GM13976 (cell line): ENCODE data around the gene EXOC6B.
"Not testable (repeated sequence)": the region's sequence is repeated elsewhere in the genome, so short reads cannot be mapped to it uniquely, and the experiment has no call there.

Source experiments
- DNase-seq: peaks from one replicate; pipeline ENCODE4 v3.0.0; 2012; ENCODE audit warnings: low spot score
- in situ Hi-C: fragments of 300-500 bp; cut with MboI; formaldehyde crosslinking; loops from one replicate; pipeline ENCODE4 v1.12.0; 2022; ENCODE audit warnings: low sequenced_read_pairs, mixed read lengths, inconsistent platforms; ENCODE audit not compliant: unreplicated experiment
- TF ChIP-seq, protein P1 (sequence below): IDR thresholded peaks from 2 replicates; pipeline ENCODE4 v1.5.1; 2012; ENCODE audit warnings: borderline replicate concordance, mild to moderate bottlenecking; ENCODE audit not compliant: insufficient read depth; ENCODE audit errors: extremely low read depth, missing control alignments, control extremely low read depth

EXOC6B gene

GRCh38 chr2:72548081-72548764 is 277.6 kb downstream of the EXOC6B start:
- in situ Hi-C loops = no loop called here
- no peak for DNase-seq
- TF ChIP-seq, protein P1, sequence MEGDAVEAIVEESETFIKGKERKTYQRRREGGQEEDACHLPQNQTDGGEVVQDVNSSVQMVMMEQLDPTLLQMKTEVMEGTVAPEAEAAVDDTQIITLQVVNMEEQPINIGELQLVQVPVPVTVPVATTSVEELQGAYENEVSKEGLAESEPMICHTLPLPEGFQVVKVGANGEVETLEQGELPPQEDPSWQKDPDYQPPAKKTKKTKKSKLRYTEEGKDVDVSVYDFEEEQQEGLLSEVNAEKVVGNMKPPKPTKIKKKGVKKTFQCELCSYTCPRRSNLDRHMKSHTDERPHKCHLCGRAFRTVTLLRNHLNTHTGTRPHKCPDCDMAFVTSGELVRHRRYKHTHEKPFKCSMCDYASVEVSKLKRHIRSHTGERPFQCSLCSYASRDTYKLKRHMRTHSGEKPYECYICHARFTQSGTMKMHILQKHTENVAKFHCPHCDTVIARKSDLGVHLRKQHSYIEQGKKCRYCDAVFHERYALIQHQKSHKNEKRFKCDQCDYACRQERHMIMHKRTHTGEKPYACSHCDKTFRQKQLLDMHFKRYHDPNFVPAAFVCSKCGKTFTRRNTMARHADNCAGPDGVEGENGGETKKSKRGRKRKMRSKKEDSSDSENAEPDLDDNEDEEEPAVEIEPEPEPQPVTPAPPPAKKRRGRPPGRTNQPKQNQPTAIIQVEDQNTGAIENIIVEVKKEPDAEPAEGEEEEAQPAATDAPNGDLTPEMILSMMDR = no peak

DNA sequence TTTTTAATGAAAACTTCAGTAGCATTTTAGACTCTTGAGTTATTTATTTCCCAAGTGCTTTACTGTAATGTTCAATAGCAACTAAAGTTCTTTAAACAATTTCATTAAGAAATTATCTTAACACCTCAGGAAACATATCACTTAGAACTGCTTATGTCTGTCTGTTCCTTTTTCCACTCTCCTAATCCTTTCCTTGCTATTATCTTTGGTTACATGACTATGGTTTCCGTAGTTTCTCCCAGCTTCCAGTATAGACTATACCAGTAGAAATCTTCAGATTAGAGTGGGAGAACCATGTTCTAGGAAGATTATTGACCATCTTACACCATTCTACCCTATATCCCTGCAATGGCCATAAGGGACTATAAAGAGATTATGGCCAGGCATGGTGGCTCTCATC is 280.0 kb downstream of the EXOC6B start:
- in situ Hi-C loops = no loop called here
- TF ChIP-seq, protein P1 = no peak
- no peak for DNase-seq

DNA sequence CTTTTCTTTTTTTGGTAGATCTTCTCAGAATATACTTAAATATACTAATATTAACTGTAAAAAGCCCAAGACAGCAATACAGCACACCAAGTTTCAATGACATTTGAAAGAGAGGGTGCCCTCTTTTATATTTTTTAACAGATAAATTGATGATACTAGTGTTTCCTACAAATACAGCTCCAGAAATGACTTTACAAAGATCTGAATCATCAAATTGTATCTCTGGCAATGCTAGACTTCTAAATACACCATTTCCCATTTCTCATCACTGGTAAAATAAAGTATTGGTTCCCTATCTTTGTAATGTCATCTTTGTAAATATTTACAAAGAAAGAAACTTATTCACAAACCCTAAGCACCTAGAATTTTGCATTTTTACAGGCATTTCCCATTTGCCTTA is 281.3 kb downstream of the EXOC6B start:
- TF ChIP-seq, protein P1 = no peak
- in situ Hi-C loops = no loop called here
- DNase-seq = no peak

DNA sequence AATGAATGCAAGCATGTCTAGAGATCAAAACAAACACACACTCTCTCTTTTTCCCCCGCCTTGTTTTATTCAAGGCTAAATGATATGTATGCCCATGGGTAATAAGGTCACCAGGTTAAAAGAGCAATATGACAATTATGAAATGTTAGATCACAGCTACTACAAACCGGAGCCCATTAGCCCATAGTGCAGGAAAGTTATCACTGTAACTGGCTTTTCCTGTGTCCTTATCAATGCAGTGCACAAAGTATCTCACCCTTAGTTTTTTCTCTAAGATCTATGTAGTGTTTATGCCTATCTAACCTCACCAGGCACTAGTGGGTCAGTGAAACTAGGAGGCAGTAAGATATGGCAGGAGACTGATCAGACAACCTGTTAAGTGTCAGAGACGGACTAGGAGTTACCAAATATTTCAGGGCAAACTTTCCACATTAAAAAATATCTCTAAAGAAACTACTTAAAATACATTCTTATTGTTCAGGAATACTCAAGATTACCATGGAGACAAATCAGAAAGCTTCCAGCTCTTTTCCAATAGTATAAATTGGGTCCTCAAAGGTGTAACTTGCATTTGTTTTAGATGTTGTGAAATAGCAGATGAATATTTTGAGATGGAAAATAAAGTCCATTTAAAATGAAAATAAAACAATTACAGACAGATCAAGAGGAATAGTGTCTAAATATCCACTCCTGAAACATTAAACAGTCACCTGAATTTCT is 282.2 kb downstream of the EXOC6B start:
- DNase-seq = no peak
- TF ChIP-seq, protein P1 = no peak
- in situ Hi-C loops = no loop called here

GRCh38 chr2:72539071-72539552 is 286.7 kb downstream of the EXOC6B start:
- TF ChIP-seq, protein P1 = no peak
- in situ Hi-C loops = no loop called here
- no peak for DNase-seq

GRCh38 chr2:72538486-72538885 is 287.3 kb downstream of the EXOC6B start:
- in situ Hi-C loops = no loop called here
- DNase-seq = no peak
- TF ChIP-seq, protein P1 = no peak

DNA sequence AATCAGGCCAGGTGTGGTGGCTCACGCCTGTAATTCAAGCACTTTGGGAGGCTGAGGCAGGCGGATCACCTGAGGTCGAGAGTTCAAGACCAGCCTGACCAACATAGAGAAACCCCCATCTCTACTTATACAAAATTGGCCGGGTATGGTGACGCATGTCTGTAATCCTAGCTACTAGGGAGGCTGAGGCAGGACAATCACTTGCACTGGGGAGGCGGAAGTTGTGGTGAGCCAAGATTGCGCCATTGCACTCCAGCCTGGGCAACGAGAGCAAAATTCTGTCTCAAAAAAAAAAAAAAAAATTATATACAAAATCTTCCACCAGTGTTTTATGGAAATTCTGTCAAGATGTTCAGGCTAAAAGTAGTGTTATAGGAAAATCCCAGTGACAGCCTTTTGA is 290.2 kb downstream of the EXOC6B start:
- DNase-seq, in situ Hi-C loops: not testable (repeated sequence)
